Activated naive CD4-positive, alpha-beta T cell treated with anti-CD3 and anti-CD28 coated beads for 36 hours (primary cell): ENCODE results near the gene ZNRF1. TPM values are rescaled to one million over a fixed set of nuclear protein-coding genes. Genes with fewer than 3 reads are reported as not detected.

ENCODE experiments used
- CTCF ChIA-PET: fragments of 350-600 bp; sonication (Branson Sonifier 250); formaldehyde crosslinking; loops from one replicate; lab custom pipeline; 2021; ENCODE audit warnings: antibody characterized with exemption; lab: Charles Lee
- DNase-seq: peaks from one replicate; pipeline ENCODE4 v3.0.0-alpha.2; 2020
- H3K27ac Mint-ChIP-seq: one replicate; pipeline ENCODE4 v1.8.0; 2021; ENCODE audit warnings: mild to moderate bottlenecking, mixed read lengths
- H3K27me3 Mint-ChIP-seq: one replicate; pipeline ENCODE4 v1.8.0; 2021; ENCODE audit warnings: low read depth, mixed read lengths
- H3K36me3 Mint-ChIP-seq: one replicate; pipeline ENCODE4 v1.8.0; 2021; ENCODE audit warnings: low read depth, mixed read lengths
- H3K4me1 Mint-ChIP-seq: one replicate; pipeline ENCODE4 v1.8.0; 2021; ENCODE audit warnings: low read depth, mixed read lengths
- H3K4me3 Mint-ChIP-seq: one replicate; pipeline ENCODE4 v1.8.0; 2021; ENCODE audit warnings: mild to moderate bottlenecking, moderate library complexity, mixed read lengths
- H3K9me3 Mint-ChIP-seq: one replicate; pipeline ENCODE4 v1.8.0; 2021; ENCODE audit warnings: mixed read lengths
- intact Hi-C: fragments of 100-400 bp; cut with micrococcal nuclease; formaldehyde crosslinking; loops from one replicate; pipeline ENCODE4 v1.15.1; 2023
- total RNA-seq, 2 experiments: library from RNA; stranded (reverse); gene quantifications; one replicate each; pipeline ENCODE4 v1.2.3, GENCODE V29; 2021

The ZNRF1 gene
- total RNA-seq, 2 experiments from 2014 or later: 35.3 to 35.7 TPM

DNA sequence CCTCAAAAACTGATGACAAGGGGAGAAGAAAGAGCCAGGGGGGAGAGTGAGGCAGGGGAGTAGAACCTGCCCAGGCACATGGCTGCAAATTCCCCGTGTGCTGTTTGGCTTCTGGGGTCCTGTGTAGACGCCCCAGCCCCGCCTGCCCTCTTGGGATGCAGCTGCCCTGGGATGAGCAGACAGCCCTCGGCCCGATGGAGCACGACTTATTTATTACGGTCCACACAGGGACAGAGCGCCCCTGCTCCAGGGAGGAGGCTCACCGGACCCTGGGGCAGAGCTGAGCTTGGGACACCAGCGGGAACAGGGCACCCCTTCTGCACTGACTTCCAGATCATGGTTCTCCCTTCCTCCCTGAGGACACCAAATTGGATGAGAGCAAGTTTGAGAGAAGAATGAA lies 108.7 kb downstream of the ZNRF1 start:
- Mint-ChIP-seq H3K4me3 (no peak overlapping the region), H3K27me3 (peaks cover 6% of the 10 kb centered on the region), H3K4me1 (peaks cover 46% of the 10 kb centered on the region), H3K9me3 (no peaks in the 10 kb centered on the region), H3K36me3 (peaks cover 4% of the 10 kb centered on the region), H3K27ac (no peak overlapping the region)
- CTCF ChIA-PET: interaction anchor here (6.8 kb wide), 1 partner anchor 112 kb away, joined by 155 read pairs; the partner anchor contains the start of gene ZNRF1
- no peak for DNase-seq
- intact Hi-C loops: no loop called here

DNA sequence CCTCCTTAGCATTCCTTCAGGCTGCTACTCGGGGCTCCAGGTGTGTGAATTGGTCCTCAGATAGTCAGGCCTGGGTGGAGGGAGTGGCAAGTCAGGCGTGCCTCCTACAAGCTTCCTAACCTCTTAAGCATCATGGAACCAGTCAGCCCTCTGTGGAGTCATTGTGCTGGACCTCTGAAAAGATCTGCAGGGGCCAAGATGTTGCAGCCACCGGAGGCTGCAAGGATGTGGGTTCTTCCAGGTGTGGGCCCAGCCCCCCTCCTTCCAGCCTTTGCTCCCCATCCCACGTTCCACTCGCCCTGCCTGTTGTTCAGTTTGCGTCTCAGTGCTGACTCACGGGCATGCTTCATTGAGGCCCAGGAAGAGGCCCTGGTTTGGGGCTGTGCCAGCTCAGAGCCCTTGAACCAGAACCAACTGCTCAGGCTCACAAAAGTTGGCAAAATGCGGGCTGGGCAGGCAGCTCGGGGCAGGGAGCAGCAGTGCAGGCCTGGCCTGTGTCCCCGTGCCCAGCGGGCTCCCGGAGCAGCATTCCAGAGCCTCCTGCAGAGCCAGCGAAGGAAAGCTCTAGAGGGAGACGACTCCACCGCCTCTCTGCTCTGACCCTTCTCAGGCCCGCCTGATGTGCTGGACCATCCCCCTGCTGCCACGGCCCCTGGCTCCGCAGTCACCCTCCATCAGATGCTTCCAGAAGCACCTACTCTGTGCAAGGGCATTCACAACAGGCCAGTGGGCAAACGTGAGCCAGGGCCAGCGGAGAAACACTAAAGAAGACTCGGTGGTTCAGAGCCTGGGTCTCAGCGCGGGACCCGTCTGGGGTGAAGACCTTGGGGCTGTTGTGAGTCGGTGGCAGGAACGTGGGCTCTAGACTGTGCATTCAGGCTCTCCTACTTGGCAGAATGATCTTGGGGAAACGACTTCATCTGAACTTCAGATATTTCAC lies 110.2 kb downstream of the ZNRF1 start:
- peak overlapping the region; percentile 56 for H3K4me3 Mint-ChIP-seq
- H3K27me3 Mint-ChIP-seq: peaks cover 12% of the 10 kb centered on the region
- peak; percentile 95 for DNase-seq
- peaks cover 4% of the 10 kb centered on the region for H3K36me3 Mint-ChIP-seq
- peak overlapping the region; percentile 74 for H3K27ac Mint-ChIP-seq
- H3K4me1 Mint-ChIP-seq: peaks cover 46% of the 10 kb centered on the region
- CTCF ChIA-PET: interaction anchor here (0.9 to 6.8 kb wide), 12 partner anchors 11 to 153 kb away, joined by 3 to 155 read pairs (median 6); partner anchors contain the start of gene ZNRF1
- no peaks in the 10 kb centered on the region for H3K9me3 Mint-ChIP-seq
- intact Hi-C loops: loop anchor here (1.0 kb wide), 5 partner anchors 11 to 124 kb away; partner anchors contain the start of gene WDR59

- H3K27ac Mint-ChIP-seq: peak overlapping the region; percentile 74
- peaks cover 12% of the 10 kb centered on the region for H3K27me3 Mint-ChIP-seq
- no peaks in the 10 kb centered on the region for H3K9me3 Mint-ChIP-seq
- peaks cover 2% of the 10 kb centered on the region for H3K36me3 Mint-ChIP-seq
- CTCF ChIA-PET: interaction anchor here (0.9 to 6.8 kb wide), 12 partner anchors 11 to 154 kb away, joined by 3 to 155 read pairs (median 11); partner anchors contain the start of gene ZNRF1
- intact Hi-C loops: loop anchor here (1.0 to 2.0 kb wide), 7 partner anchors 11 to 409 kb away; partner anchors contain the start of genes MLKL and WDR59
- DNase-seq: peak; percentile 34
- H3K4me1 Mint-ChIP-seq: peaks cover 46% of the 10 kb centered on the region
- H3K4me3 Mint-ChIP-seq: peak overlapping the region; percentile 56
Measured at GRCh38 chr16:75109732-75110243, 111.0 kb downstream of the ZNRF1 start.

DNA sequence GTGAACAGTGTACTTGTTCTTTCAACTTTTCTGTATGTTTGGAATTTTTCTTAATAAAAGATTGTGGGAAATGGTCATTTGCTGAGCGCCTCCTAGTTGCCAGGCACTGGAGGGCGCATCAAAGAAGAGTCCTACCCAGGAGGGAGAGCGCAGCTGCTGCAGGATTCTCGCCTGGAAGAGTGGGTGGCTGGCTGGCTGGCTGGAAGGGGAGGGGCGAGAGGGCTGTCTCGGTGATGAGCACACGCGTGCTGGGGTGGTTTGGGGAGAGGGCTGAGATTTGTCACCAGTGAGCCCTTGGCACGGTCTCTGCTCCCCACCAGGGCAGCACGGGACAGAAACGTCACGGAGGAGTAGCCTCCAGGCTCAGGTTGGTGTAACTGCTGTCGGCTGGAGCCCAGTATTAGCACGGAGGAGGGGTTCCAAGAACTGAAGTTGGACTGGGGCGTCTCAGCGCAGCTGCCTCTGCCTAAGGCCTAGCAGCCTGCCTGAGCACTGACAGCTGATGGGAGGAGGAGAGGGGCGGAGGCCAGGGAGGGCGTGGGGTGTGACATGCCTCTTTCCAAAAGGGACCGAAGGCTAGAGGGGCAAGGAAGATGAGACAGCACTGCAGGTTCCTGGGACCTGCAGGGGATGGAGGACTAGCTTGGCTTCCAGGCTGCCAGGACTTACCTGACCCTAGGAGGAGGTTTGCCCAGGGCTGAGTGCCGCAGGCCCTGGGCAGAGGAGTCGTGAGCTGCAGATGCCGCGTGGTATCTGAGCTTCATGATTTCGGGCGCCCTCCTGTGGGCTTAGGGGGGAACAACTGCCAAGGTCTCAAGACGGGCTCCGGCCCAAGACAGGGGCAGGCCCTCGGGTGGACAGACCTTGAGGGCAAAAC lies 112.1 kb downstream of the ZNRF1 start:
- Mint-ChIP-seq H3K36me3 (peaks cover 2% of the 10 kb centered on the region), H3K4me1 (peaks cover 46% of the 10 kb centered on the region), H3K4me3 (peak overlapping the region; percentile 55), H3K27ac (peak overlapping the region; percentile 75), H3K9me3 (no peaks in the 10 kb centered on the region), H3K27me3 (peaks cover 12% of the 10 kb centered on the region)
- intact Hi-C loops: loop anchor here (1.0 to 2.0 kb wide), 6 partner anchors 37 to 410 kb away; partner anchors contain the start of genes MLKL and ZFP1
- CTCF ChIA-PET: interaction anchor here (0.6 to 6.8 kb wide), 37 partner anchors 8 to 401 kb away, joined by 3 to 155 read pairs (median 4); partner anchors contain the start of genes WDR59 and ZNRF1
- peak; percentile 92 for DNase-seq

DNA sequence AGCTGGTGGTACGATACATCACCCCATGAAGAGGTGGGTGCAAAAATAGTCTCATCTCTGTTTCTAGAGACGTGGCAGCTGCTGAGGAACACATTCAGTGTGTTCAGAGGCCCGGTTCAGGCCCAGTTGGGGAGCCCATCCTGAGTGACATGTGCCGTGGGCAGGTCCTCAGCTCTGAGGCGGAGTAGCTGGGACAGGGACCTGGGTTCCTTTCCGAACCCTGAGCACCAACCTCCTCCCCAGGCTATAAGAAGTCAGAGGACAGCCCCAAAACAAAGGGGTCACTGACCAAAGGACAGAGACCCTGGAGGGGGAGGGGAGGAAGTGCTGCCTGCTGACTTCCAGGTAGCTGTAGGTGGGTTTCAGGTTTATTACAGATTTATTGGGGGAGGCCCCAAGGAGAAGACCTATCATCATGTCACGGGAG lies 112.7 kb downstream of the ZNRF1 start:
- intact Hi-C loops: loop anchor here (1.0 to 2.0 kb wide), 6 partner anchors 37 to 411 kb away; partner anchors contain the start of genes MLKL and ZFP1
- Mint-ChIP-seq H3K4me3 (peak overlapping the region; percentile 55), H3K4me1 (peaks cover 46% of the 10 kb centered on the region), H3K36me3 (peaks cover under 1% of the 10 kb centered on the region), H3K27me3 (peaks cover 12% of the 10 kb centered on the region), H3K27ac (peak overlapping the region; percentile 75), H3K9me3 (no peaks in the 10 kb centered on the region)
- CTCF ChIA-PET: interaction anchor here (0.6 to 6.8 kb wide), 37 partner anchors 9 to 402 kb away, joined by 3 to 155 read pairs (median 4); partner anchors contain the start of genes WDR59 and ZNRF1
- DNase-seq: no peak

GRCh38 chr16:75111961-75112733 lies 113.3 kb downstream of the ZNRF1 start:
- peaks cover 12% of the 10 kb centered on the region for H3K27me3 Mint-ChIP-seq
- no peak for DNase-seq
- H3K9me3 Mint-ChIP-seq: no peaks in the 10 kb centered on the region
- CTCF ChIA-PET: interaction anchor here (0.6 to 6.8 kb wide), 29 partner anchors 10 to 402 kb away, joined by 3 to 155 read pairs (median 4); partner anchors contain the start of genes WDR59 and ZNRF1
- peak overlapping the region; percentile 38 for H3K4me3 Mint-ChIP-seq
- peaks cover 43% of the 10 kb centered on the region for H3K4me1 Mint-ChIP-seq
- H3K36me3 Mint-ChIP-seq: no peaks in the 10 kb centered on the region
- intact Hi-C loops: loop anchor here (1.0 to 2.0 kb wide), 6 partner anchors 36 to 411 kb away; partner anchors contain the start of genes MLKL and ZFP1
- H3K27ac Mint-ChIP-seq: peak overlapping the region; percentile 75

GRCh38 chr16:75112734-75113491 lies 114.1 kb downstream of the ZNRF1 start:
- Mint-ChIP-seq H3K36me3 (no peaks in the 10 kb centered on the region), H3K27me3 (peaks cover 12% of the 10 kb centered on the region), H3K9me3 (no peaks in the 10 kb centered on the region), H3K27ac (no peak overlapping the region), H3K4me3 (no peak overlapping the region), H3K4me1 (peaks cover 40% of the 10 kb centered on the region)
- DNase-seq: no peak
- intact Hi-C loops: no loop called here
- CTCF ChIA-PET: interaction anchor here (0.6 to 6.8 kb wide), 4 partner anchors 14 to 390 kb away, joined by 3 to 155 read pairs (median 46); partner anchors contain the start of genes WDR59 and ZNRF1

DNA sequence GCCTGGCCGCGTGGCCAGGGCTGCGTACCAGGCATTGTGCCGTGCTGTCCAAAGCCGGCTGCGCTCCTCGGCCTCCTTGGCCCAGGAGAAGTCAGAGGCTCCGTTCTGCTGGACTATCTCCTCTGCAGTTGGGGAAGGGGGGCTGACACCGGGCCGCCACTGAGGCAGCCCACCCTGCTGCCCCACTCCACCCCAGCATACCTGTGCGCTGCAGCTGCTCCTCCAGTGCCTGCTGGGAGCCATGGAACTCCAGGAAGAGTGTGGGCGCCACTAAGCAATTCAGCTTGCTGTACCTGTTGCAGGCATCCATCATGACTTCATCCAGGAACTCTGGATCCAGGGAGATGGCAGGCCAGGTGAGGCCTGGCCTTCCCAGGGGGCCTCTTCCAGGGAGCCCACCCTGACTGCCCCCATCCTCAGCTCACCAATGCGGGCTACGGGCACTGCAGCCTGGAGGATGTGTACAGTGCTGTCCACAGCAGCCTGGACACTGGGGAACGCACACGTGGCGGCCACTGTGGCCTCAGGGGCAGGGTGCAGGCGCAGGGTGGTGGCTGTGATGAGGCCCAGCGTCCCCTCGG lies 114.8 kb downstream of the ZNRF1 start:
- Mint-ChIP-seq H3K9me3 (no peaks in the 10 kb centered on the region), H3K27ac (no peak overlapping the region), H3K36me3 (no peaks in the 10 kb centered on the region), H3K4me1 (peaks cover 34% of the 10 kb centered on the region), H3K27me3 (peaks cover 12% of the 10 kb centered on the region), H3K4me3 (no peak overlapping the region)
- intact Hi-C loops: no loop called here
- DNase-seq: no peak
- CTCF ChIA-PET: interaction anchor here (5.9 to 6.8 kb wide), 2 partner anchors 15 to 118 kb away, joined by 65 to 155 read pairs; partner anchors contain the start of gene ZNRF1

DNA sequence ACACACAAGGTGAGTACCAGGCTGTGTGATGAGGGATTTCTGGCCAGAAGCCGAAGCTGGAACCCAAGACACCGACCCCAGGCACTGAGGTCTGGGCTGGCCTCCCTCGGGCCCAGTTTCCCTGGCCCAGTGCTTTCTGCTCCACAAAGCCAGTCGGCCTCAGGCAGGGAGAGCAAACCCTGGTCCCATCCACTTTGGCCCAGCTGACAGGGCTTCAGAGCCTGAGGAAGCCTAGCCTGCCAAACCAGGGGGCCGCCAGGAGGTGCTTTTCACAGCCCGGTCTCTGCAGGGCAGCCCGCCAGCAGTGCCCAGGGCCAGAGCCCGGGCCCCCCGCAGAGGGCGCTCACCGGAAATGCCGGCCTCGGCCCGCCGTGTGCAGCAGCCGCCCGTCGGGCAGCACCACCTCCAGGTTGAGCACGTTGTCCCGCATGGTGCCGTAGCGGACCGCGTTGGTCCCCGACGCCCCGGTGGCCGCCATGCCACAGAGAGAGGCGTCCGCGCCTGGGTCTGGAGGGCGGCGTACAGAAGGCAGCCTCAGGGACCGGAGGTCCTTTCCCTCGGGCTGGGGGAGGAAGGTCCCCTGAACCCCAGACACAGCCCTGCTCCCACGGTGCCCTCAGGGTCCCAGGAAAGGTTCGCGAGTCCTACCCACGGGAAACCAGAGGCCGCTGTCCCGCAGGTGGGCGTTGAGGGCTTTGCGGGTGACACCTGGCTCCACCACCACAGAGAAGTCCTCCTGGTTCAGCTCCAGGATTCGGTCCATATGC lies 115.5 kb downstream of the ZNRF1 start:
- CTCF ChIA-PET: interaction anchor here (6.8 kb wide), 1 partner anchor 119 kb away, joined by 155 read pairs; the partner anchor contains the start of gene ZNRF1
- Mint-ChIP-seq H3K4me3 (no peak overlapping the region), H3K36me3 (no peaks in the 10 kb centered on the region), H3K27ac (no peak overlapping the region), H3K9me3 (no peaks in the 10 kb centered on the region), H3K27me3 (peaks cover 12% of the 10 kb centered on the region), H3K4me1 (peaks cover 27% of the 10 kb centered on the region)
- intact Hi-C loops: no loop called here
- DNase-seq: no peak
